ENCODE data around the gene DGLUCY.
"Not testable (repeated sequence)": the region's sequence is repeated elsewhere in the genome, so short reads cannot be mapped to it uniquely, and the experiment has no call there.

The DGLUCY gene

DNA sequence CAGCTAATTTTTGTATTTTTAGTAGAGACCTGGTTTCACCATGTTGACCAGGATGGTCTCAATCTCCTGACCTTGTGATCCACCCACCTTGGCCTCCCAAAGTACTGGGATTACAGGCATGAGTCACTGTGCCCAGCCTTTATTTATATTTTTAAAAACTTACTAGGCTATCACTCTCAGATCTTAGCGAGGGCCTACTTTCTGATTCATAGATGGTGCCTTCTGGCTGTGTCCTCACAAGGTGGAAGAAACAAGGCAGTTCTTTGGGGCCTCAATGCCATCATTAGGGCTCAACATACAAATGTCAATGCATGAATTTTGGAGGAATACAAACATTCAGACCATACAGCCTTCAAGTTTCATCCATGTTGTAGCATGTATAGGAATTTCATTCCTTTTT, 2.4 kb upstream of the DGLUCY start:
- no peak for DNase-seq

GRCh38 chr14:91112194-91112593, 1.7 kb upstream of the DGLUCY start:
- no peak for DNase-seq

DNA sequence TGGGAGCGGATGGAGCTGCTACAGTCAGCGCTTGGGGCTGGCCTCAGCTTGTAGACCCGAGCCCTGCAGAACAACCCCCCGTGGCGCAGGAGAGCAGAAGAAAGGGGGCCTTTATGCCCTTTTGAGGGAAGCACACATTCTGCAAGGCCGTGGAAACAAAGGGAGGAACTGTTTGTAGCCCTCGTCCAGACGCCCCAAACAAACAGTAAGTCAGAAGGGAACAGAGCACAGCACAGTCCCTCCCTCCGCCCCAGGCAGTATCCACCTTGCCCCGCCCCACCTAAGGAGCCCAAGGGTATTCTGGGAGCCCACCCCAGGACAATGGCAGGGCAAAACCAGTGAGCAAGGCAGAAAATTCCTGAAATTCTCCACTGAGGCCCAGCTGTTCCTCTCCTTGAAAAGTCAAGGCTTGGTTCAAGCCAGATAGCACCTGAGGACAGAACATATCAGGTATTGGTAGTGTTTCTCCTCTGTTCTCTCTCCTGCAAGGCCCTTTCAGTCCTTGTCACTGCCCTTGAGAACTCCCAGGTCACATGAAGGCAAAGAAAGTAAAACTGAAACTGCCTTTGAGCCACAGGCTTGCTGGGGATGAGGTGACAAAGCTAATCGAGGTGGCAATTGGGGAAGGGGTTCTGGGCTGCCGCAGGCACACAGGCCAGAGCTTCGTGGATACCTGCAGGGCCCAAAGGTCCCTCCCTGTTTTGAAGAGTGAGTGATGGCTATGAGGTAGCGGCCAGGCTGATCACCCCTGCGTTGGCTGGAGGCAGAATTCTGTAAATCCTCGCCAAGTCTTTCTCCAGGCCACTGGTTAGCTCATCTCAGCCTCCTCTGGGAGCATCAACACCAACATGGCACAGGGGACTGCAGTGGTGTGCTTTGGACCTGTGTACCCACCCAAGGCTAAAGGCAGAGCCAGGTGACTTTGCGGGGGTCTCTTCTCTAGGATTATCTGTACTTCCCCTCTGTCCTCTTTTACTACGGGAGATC, 499 bp downstream of the DGLUCY start:
- peak; percentile 54 to 58 for DNase-seq

GRCh38 chr14:91115986-91116770, 2.3 kb downstream of the DGLUCY start:
- DNase-seq: peak in 1 of 2 donors; percentile 10

DNA sequence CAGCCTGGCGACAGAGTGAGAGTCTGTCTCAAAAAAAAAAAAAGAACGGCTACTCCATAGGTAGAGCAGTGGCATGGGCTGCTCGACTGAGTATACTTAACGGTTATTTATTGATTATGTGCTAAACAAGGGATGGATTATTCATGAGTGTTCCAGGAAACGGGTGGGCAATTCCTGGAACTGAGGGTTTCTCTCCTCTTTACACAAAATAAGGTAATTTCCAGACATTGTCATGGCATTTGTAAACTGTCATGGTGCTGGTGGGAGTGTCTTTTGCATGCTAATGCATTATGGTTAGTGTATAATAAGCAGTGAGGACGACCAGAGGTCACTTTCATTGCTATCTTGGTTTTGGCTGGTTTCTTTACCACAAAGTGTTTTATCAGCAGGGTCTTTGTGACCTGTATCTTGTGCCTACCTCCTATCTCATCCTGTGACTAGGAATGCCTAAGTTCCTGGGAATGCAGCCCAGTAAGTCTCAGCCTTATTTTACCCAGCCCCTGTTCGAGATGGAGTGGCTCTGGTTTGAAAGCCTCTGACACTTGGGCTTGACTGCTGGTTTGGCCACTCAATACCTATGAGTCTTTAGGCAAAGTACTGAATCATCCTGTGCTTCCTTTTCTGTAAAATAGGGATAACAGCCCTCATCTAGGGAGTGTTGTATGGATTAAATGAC, 3.2 kb downstream of the DGLUCY start:
- peak; percentile 30 to 37 for DNase-seq

DNA sequence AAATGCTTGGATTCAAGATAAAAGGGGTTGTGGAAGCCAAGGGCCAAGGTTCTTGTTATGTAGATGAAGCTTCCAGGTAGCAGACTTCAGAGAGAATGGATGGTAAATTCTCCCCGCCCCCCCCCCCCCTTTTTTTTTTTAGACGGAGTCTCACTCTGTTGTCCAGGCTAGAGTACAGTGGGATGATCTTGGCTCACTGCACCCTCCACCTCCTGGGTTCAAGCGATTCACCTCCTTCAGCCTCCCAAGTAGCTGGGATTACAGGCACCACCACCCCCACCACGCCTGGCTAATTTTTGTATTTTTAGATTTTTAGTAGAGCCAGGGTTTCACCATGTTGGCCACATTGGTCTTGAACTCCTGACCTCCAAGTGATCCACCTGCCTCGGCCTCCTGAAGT, 4.1 kb downstream of the DGLUCY start:
- DNase-seq: no peak

DNA sequence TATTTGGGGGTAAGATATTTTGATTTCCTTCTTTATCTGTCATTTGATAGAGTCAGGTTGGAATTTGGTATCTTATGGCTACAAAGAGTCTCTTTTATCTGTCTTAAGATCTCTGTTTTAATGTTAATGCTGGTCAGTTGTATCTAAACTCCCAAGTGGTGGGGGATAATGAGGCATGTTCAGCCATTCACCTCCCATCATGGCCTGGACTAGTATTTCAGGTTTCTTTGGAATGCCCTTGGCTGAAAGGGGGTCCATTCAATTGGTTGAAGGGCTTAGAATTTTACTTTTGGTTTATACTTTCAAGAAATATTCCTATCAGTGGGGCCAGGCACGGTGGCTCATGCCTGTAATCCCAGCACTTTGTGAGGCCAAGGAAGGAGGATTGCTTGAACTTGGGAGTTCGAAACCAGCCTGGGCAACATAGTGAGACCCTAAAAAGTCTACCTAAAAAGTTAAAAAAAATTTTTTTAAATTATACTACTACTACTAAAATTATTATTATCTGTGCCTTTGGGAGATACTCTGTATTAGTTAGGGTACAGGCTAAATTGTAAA, 4.7 kb downstream of the DGLUCY start:
- DNase-seq: no peak

- DNase-seq: no peak
These were observed 5.9 kb downstream of the DGLUCY start for GRCh38 chr14:91119556-91120311.

GRCh38 chr14:91123201-91123600, 9.3 kb downstream of the DGLUCY start:
- no peak for DNase-seq

GRCh38 chr14:91124406-91125270, 10.8 kb downstream of the DGLUCY start:
- DNase-seq: not testable (repeated sequence)

DNA sequence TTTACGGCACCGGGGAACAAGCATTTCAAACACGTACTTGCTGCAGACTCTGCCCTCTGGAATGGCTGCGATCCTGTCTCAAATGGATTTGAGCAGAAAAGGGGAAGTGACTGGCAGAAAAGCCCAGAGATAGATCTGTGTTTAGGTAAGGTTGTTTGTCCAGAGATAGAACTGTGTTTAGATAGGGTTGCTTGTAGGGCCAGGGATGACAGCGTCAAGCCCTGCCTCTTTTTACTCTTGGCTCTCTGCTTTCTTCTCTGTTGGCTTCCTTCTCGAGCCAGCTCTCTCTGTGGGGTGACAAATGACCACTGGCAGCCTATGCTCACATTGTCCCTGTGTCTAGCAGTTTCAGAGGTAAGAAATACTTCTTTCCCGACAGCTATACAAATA, 11.4 kb downstream of the DGLUCY start:
- no peak for DNase-seq

GRCh38 chr14:91125801-91126200, 11.9 kb downstream of the DGLUCY start:
- DNase-seq: no peak

DNA sequence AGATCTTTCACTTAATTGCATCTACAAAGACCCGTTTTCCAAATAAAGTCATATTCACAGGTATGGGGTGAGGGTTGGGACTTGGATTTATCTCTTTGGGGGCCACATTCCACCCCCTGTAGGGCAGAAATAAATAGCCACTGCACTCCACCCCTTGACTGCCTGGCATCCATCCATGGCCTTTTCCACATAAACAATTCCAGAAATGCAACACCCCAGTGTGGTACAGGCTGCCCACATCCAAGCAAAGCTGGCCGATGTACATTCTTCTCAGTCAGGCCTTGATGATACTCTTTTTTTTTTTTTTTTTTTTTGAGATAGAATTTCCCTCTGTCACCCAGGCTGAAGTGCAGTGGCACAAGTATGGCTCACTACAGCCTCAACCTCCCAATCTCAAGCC, 12.9 kb downstream of the DGLUCY start:
- DNase-seq: no peak

- DNase-seq: no peak
These were observed 13.5 kb downstream of the DGLUCY start for GRCh38 chr14:91127401-91127801.

DNA sequence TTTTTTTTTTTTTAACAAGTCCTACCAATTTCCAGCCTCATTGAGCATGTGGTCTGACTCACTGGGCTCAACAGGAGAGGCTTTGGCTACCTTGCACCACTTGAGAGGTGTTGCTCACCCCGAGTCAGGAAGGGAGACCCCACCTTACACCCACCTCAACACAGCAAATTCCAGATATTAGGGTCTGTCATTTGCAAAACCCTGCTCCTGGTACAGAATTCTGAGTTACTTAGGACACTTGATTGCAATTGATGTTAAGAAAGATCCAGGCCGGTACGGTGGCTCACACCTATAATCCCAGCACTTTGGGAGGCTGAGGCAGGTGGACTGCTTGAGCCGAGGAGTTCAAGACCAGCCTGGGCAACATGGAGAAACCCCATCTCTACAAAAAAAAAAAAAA, 14.1 kb downstream of the DGLUCY start:
- DNase-seq: no peak

DNA sequence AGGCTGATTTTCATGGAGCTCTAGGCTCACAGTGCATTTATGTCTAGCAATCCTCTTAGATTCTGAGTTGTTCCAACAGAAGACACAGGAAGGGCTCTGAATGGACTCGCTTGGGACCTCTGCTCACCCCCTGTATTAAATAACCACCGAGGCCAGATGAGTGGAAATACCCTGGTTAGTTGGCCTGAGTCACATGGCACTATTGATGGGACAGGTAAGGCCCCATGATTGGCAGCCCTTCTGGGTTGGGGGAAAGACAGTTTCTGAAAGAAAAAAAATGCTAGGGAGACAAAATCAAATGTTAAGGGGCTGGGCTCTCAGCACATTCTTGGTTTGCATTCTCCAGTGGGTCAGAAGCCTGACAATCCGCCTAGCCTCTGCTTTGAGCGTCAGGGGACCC, 14.8 kb downstream of the DGLUCY start:
- DNase-seq: no peak

DNA sequence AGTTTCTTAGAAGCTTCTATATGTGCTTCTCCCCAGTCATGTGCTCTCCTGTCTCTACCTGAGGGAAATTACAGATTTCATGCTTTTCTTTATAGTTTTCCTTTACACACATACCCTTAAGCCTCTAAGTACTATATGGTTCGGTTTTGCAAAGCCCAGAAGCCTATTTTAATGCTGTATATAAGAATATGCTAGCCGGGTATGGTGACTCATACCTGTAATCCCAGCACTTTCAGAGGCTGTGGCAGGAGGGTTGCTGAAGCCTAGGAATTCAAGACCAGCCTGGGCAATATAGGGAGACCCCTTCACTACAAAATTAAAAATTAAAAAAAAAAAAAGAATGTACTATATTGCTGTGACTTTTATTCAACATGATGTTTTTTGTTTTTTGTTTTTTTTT, 15.4 kb downstream of the DGLUCY start:
- no peak for DNase-seq

DNA sequence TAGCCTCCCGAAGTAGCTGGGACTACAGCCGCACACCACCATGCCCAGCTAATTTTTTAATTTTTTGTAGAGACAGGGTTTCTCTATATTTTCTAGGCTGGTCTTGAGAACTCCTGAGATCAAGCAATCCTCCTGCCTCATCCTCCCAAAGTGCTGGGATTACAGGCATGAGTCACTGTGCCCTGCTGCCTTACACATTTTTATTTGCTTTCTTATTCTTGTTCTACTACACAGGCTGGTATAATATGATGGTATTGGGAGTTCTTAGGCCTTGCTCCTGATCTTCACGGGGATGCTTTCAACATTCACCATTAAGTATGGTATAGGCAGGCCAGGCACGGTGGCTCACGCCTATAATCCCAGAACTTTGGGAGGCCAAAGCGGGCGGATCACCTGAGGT, 21.2 kb downstream of the DGLUCY start:
- DNase-seq: no peak

DNA sequence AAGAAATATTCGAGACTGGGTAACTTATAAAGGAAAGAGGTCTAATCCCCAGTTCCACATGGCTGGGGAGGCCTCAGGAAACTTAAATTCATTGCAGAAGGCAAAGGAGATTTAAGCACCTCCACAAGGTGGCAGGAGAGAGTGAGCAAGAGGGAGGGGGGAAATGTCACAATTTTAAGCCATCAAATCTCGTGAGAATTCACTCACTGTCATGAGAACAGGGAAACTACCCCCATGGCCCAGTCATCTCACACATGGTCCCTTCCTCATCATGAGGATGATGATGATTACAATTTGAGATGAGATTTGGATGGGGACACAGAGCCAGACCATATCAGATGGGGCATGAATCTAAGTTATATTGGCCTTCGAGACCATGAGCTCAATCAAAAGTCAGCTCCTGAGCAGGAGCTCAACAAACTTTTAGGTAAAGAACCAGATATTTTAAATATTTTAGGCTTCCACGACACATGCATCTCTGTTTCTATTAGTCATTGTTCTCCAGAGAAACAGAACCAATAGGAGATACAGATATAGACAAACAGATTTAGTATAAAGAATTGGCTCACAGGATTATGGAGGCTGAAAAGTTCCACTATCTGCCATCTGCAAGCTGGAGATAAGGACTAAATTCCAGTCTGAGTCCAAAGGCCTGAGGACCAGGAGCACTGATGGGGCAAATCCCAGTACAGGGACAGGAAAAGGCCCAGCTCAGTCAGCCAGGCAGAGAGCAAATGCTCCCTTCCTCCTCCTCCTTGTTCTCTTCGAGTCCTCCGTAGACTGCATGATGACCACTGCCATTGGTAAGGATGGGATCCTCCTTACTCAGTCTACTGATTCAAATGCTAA, 24.9 kb downstream of the DGLUCY start:
- DNase-seq: peak; percentile 53 to 54

DNA sequence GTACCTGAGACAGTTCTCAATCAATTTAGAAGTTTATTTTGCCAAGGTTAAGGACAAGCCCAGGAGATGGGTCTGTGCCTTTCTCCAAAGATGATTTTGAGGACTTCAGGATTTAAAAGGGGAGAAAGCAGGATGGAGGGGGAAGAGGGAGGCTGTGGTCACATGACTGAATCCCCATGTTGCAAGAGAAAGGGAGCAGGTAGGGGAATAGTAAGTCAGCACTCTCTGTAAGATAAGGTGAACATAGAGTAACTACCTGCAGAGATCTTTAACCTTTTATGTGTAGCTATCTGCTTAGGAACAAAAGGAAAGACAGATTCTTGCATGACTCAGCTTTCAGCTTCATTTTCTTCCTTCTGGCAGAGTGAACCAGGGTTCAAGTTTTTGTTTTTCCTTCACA, 25.9 kb downstream of the DGLUCY start:
- no peak for DNase-seq
